ENCODE results near the gene SRRD.

Gene SRRD

GRCh38 chr22:26536762-26537134 is 53.1 kb downstream of the SRRD start:
- Mint-ChIP-seq H3K27me3 (ENCODE audit: low read depth, poor library complexity) (no peaks in the 10 kb centered on the region), H3K27ac (no peak overlapping the region), H3K36me3 (ENCODE audit: low read depth) (peaks cover 6% of the 10 kb centered on the region), H3K9me3 (no peaks in the 10 kb centered on the region), H3K4me1 (peaks cover 5% of the 10 kb centered on the region), H3K4me3 (no peak overlapping the region)
- TF ChIP-seq CTCF (IDR thresholded peaks at IDR 0.05) = no peak
- no peak for DNase-seq

- no peak for TF ChIP-seq CTCF (IDR thresholded peaks at IDR 0.05)
- Mint-ChIP-seq H3K4me1 (peaks cover 5% of the 10 kb centered on the region), H3K27ac (peak overlapping the region; percentile 66), H3K9me3 (no peaks in the 10 kb centered on the region), H3K4me3 (no peak overlapping the region), H3K27me3 (ENCODE audit: low read depth, poor library complexity) (no peaks in the 10 kb centered on the region), H3K36me3 (ENCODE audit: low read depth) (peaks cover 6% of the 10 kb centered on the region)
- no peak for DNase-seq
Measured at GRCh38 chr22:26540119-26540518, 56.4 kb downstream of the SRRD start.

- H3K9me3 Mint-ChIP-seq = no peaks in the 10 kb centered on the region
- DNase-seq = no peak
- no peak overlapping the region for H3K4me3 Mint-ChIP-seq
- TF ChIP-seq CTCF (IDR thresholded peaks at IDR 0.05) = no peak
- peaks cover under 1% of the 10 kb centered on the region for H3K36me3 Mint-ChIP-seq (ENCODE audit: low read depth)
- peaks cover 5% of the 10 kb centered on the region for H3K4me1 Mint-ChIP-seq
- no peak overlapping the region for H3K27ac Mint-ChIP-seq
- no peaks in the 10 kb centered on the region for H3K27me3 Mint-ChIP-seq (ENCODE audit: low read depth, poor library complexity)
Measured at GRCh38 chr22:26541167-26541819, 57.6 kb downstream of the SRRD start.

GRCh38 chr22:26542831-26543230 is 59.2 kb downstream of the SRRD start:
- Mint-ChIP-seq H3K4me3 (no peak overlapping the region), H3K27ac (no peak overlapping the region), H3K36me3 (ENCODE audit: low read depth) (no peaks in the 10 kb centered on the region), H3K9me3 (no peaks in the 10 kb centered on the region), H3K4me1 (peaks cover 5% of the 10 kb centered on the region), H3K27me3 (ENCODE audit: low read depth, poor library complexity) (no peaks in the 10 kb centered on the region)
- no peak for TF ChIP-seq CTCF (IDR thresholded peaks at IDR 0.05)
- DNase-seq = no peak

Measured in nephron progenitor cell (in vitro differentiated cells).